AG09309 (cell line): ENCODE results near the gene CD74.
"Not testable (repeated sequence)": the region's sequence is repeated elsewhere in the genome, so short reads cannot be mapped to it uniquely, and the experiment has no call there.

Experiments used
- DNase-seq: peaks from one replicate; pipeline ENCODE4 v3.0.0-alpha.2; 2010; ENCODE audit warnings: low read depth
- H3K4me3 ChIP-seq: 2 replicates; pipeline ENCODE4 v1.5.1; 2011; ENCODE audit warnings: mild to moderate bottlenecking, low read depth, low read length, moderate library complexity; ENCODE audit not compliant: control insufficient read depth
- CTCF ChIP-seq: IDR thresholded peaks from 2 replicates; pipeline ENCODE4 v1.5.1; 2011; ENCODE audit warnings: mild to moderate bottlenecking, low read depth, low read length, inconsistent platforms; ENCODE audit not compliant: insufficient read depth, control insufficient read depth; ENCODE audit errors: missing control alignments

Gene CD74

GRCh38 chr5:150431574-150431973 is 18.9 kb upstream of the CD74 start:
- DNase-seq: no peak
- H3K4me3 ChIP-seq: no peak overlapping the region
- TF ChIP-seq CTCF: no peak

- no peak for TF ChIP-seq CTCF
- H3K4me3 ChIP-seq: no peak overlapping the region
- DNase-seq: no peak
Measured at GRCh38 chr5:150431048-150431447, 18.3 kb upstream of the CD74 start.

GRCh38 chr5:150429410-150429873 is 16.7 kb upstream of the CD74 start:
- no peak for DNase-seq
- TF ChIP-seq CTCF: no peak
- H3K4me3 ChIP-seq: no peak overlapping the region

GRCh38 chr5:150428978-150429377 is 16.3 kb upstream of the CD74 start:
- DNase-seq: no peak
- no peak for TF ChIP-seq CTCF
- H3K4me3 ChIP-seq: no peak overlapping the region

GRCh38 chr5:150428106-150428876 is 15.6 kb upstream of the CD74 start:
- no peak for DNase-seq
- TF ChIP-seq CTCF: no peak
- H3K4me3 ChIP-seq: no peak overlapping the region

- DNase-seq, H3K4me3 ChIP-seq: not testable (repeated sequence)
Measured at GRCh38 chr5:150426165-150426564, 13.5 kb upstream of the CD74 start.

GRCh38 chr5:150422758-150423157 is 10.0 kb upstream of the CD74 start:
- no peak for DNase-seq
- no peak for TF ChIP-seq CTCF
- no peak overlapping the region for H3K4me3 ChIP-seq
